PC-3 (cell line): Measurements from ENCODE around the gene PGAP6.

Experiments
- EZH2 ChIP-seq: fragments of 300-600 bp; sonication (generic); IDR thresholded peaks from one replicate; pipeline ENCODE4 v1.6.1; 2017; ENCODE audit warnings: antibody characterized with exemption, mild to moderate bottlenecking, low read length; ENCODE audit not compliant: unreplicated experiment
- EZH2phosphoT487 ChIP-seq: fragments of 300-600 bp; sonication (generic); IDR thresholded peaks from 2 replicates; pipeline ENCODE4 v1.6.1; 2018; ENCODE audit warnings: mild to moderate bottlenecking, antibody characterized with exemption, low read length, borderline replicate concordance
- TF ChIP-seq, protein P1 (sequence below): fragments of 300-600 bp; sonication (generic); conservative IDR thresholded peaks from 2 replicates; pipeline ENCODE4 v1.5.1; 2017; ENCODE audit warnings: antibody characterized with exemption, low read depth, mild to moderate bottlenecking, low read length

DNA sequence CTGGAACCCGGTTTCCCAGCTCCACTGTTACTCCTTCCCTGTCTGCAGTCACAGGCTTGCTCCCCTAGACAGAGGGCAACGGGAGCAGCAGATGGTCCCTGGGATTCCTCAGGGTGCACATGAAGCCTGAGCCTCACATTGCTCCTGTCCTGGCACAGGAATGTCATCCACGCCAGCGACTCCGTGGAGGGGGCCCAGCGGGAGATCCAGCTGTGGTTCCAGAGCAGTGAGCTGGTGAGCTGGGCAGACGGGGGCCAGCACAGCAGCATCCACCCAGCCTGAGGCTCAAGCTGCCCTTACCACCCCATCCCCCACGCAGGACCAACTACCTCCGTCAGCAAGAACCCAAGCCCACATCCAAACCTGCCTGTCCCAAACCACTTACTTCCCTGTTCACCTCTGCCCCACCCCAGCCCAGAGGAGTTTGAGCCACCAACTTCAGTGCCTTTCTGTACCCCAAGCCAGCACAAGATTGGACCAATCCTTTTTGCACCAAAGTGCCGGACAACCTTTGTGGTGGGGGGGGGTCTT is 18.3 kb upstream of the PGAP6 start:
- TF ChIP-seq, protein P1, sequence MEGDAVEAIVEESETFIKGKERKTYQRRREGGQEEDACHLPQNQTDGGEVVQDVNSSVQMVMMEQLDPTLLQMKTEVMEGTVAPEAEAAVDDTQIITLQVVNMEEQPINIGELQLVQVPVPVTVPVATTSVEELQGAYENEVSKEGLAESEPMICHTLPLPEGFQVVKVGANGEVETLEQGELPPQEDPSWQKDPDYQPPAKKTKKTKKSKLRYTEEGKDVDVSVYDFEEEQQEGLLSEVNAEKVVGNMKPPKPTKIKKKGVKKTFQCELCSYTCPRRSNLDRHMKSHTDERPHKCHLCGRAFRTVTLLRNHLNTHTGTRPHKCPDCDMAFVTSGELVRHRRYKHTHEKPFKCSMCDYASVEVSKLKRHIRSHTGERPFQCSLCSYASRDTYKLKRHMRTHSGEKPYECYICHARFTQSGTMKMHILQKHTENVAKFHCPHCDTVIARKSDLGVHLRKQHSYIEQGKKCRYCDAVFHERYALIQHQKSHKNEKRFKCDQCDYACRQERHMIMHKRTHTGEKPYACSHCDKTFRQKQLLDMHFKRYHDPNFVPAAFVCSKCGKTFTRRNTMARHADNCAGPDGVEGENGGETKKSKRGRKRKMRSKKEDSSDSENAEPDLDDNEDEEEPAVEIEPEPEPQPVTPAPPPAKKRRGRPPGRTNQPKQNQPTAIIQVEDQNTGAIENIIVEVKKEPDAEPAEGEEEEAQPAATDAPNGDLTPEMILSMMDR: no peak
- TF ChIP-seq EZH2 (no peak), EZH2phosphoT487 (no peak)
